Hematopoietic multipotent progenitor cell treated with erythropoietin and hydrocortisone succinate and interleukin-3 and kit ligand, for 8 days (in vitro differentiated cells): ENCODE results near the gene PLXNA1.

Experiments
- DNase-seq: peaks from one replicate; pipeline ENCODE4 v3.0.0-alpha.2; 2015

PLXNA1 gene

DNA sequence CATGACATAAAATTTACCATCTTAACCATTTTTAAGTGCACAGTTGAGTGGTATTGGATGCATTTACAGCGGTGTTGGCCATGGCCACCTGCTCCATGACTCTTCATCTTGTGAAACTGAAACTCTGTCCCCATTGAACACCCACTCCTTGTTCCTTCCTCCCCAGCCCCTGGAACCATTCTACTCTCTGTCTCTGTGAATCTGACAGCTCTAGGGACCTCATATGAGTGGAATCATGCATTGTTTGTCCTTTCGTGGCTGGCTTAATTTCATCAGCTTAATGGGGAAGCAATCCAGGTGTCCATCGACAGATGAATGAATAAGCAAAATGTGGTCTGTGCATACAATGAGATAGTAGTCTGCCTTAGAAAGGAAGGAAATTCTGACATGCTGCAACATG is 42.5 kb downstream of the PLXNA1 start:
- peak; percentile 1 for DNase-seq

DNA sequence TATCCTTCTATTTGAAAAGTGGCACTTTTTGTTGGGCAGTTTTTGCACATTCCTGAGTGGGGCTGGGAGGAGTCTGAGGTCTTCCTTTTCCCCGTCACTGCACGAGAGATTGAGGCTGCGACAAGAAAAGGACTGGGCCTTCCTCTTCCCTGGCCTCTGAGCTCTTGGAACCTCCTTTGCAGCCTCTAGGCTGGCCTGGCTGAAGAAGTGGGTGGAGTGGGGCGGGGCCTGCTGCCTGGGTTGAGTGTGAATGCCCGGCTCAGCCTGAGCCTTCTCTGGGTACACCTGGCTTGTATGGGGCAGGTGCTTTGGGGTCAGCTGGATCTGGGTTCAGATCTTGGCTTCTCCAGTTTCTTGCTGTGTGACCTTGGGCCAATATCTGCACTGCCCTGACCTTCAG is 43.1 kb downstream of the PLXNA1 start:
- no peak for DNase-seq

DNA sequence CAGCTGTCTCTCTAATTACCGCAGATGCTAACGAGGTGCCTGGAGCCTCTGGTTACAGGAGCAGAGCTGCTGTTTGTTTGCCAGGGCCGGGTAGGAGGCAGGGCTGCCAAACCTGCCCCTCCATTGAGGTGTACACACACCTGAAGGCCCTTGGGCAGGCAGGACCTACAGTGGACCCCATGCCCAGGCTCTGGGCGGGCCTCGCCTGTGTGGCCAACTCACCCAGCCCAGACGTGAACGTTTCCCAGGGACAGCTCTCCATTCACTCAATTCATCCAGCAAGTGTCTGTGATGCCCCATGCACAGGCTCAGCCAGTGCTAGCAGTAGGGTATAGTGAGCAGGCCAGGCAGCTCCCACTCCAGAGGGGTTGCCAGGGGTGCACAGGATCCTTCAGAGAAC is 43.7 kb downstream of the PLXNA1 start:
- DNase-seq = no peak

DNA sequence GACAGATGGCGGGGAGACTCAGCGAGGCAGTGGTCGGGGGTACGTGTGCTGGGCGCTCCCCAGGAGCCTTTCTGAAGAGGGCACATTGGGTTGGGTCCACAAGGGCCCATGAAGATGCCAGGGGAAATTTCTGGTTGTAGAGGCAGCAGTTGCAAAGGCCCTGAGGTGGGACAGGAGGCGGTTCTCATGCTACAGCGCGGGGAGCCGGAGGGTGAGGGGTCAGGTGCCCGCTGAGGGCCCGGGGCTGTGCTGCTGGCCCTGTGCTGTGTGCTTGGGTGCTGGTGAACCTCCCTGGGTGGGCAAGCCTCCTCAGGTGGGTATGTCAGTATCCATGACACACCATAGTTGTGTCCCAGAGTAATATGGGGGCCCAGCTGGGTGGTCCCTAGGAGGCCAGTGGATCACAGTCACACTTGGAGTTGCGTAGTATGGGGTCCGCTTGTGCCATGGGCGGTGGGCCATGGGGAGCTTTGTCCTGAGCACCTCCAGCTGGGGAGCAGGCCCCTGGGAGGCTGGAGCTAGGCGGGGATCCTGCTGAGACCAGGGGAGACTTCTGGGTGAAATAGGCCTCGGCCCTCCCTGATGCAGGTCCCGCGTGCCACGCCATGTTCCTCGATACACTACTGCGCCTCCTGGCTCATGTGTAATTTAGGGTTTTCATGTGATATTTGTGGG is 44.3 kb downstream of the PLXNA1 start:
- no peak for DNase-seq

DNA sequence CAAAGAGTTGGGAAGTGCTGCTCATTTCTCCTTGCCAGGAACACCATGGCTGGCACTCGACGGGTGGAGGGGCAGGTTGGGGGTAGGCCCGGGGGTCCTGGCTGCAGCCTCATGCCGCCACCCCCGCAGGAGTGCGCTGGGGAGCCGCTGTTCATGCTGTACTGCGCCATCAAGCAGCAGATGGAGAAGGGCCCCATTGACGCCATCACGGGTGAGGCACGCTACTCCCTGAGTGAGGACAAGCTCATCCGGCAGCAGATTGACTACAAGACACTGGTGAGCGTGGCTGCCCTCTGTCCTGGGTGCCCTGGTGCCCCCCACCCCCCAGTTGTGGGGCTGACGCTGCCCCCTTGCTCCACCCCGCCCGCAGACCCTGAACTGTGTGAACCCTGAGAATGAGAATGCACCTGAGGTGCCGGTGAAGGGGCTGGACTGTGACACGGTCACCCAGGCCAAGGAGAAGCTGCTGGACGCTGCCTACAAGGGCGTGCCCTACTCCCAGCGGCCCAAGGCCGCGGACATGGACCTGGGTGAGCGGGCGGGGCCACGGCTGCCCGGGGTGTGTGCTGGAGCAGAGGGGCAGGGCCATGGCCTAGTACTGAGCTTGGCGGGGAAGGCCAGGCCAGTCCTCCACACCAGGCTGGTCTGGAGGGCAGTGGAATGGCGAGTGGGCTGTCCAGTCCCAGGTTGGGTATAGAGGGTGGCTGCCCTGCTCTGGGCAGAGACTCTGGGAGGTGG is 45.1 kb downstream of the PLXNA1 start:
- DNase-seq = no peak

DNA sequence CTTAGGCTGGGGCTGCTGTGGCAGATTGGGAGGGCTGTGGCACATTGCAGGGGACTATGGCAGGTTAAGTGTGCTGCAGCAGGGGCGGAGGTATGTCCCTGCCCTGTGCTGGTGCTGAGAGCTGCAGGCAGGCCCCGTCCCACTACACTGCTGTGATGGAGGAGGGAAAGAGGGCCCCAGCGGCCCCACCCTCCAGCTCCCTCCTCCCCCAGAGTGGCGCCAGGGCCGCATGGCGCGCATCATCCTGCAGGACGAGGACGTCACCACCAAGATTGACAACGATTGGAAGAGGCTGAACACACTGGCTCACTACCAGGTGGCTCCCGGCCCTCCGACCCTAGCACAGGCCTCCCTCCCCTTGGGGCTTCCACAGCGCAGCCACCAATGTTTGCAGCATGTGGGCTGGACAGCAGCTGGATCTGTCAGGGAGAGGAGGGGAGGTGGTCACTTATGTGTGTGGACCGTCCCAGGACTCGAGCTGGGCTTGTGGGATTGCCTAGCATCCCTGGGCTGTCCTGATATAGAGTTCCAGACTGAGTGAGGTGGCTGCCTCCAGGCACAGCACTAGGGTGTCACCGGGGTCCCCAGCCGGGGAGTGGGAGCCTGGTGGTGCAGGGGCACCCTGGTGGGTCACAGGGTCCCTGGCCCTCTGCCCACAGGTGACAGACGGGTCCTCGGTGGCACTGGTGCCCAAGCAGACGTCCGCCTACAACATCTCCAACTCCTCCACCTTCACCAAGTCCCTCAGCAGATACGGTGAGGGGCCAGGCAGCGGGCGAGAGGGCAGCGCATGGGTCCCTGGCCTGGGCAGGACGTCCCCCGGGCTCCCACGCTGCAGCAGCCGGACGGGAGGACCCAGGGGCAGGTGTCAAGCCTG is 46.1 kb downstream of the PLXNA1 start:
- no peak for DNase-seq

DNA sequence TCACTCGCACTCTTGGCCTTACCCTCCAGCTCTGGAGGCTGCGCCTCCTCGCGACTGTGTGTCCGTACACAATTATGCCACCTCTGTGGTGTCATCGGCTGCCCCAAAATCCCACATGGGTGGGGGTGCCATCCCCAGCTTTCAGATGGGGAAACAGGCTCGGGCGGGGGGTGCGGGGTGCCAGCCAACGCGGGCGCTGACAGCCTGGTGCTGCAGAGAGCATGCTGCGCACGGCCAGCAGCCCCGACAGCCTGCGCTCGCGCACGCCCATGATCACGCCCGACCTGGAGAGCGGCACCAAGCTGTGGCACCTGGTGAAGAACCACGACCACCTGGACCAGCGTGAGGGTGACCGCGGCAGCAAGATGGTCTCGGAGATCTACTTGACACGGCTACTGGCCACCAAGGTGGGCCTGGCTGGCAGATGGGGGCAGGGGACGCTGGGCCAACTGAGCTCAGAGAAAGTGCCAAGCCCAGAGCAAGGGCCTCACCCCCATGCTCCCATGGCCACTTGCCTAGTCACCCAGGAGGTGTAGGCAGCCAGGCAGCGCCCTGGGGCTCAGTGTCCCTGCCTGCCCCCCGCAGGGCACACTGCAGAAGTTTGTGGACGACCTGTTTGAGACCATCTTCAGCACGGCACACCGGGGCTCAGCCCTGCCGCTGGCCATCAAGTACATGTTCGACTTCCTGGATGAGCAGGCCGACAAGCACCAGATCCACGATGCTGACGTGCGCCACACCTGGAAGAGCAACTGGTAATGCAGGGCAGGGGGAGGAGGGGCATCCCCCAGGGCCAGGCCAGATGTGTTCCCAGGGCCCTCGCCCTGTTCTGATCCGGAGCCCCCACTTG is 47.0 kb downstream of the PLXNA1 start:
- DNase-seq = no peak

DNA sequence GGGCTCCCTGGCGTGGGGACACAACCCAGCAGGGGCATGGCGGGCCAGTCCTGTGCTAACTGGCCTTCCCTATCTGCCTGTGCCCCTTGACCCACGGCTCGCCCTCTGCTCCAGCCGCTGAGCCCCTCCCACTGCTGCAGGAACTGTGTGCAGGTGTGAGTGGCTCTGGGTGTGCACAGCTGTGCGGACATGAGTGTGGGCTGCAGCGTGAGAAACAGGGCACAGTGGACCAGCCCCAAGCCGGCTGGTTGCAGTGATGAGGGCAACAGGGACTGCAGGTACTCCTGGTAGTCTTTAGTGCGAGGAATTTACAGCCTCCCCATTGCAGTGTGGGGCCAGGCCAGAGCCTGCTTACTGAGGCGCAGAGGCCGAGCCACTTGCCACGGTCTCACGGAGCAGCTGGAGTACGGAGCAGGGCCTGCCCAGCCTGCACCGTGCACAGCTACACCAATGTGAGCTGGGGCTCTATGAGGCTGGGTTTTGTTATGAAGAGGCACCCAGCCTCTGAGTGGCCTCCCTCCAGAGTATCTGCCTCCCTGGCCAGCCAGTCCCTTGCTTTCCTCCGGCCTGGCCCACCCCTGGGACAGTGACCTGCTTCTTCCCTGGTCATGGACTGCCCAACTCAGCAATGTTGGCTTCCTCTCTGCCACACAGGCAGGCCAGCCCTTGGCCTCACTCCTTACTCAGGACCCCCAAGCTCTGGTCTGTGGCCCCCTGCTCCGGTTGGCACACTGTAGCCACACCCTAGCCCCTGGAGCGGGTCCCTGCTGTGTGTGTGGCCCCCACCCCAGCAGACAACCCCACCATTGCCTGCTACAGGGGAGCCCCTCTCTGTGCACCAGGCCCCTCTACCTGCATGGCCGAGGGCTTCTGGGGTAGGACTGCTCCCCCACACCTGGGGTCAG is 47.8 kb downstream of the PLXNA1 start:
- DNase-seq = no peak

DNA sequence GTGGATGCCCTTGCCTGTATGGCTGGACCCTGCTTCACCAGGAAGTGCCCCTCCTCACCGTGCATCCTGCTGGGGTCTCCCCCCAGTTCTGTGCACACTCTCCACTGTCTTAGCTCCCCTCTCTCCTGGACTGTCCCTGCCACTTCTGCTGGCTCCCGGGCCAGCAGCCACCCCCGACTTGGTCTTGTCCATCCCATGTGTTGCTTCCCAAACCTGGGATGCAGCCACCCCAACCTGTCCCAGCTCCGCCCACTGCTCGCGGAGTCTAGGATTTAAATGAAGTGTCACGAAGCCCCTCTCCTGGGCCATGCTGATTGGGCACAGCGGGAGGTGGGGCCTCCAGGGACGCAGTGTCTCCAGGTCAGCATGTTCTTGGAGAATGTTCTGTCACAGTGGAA is 48.5 kb downstream of the PLXNA1 start:
- no peak for DNase-seq

DNA sequence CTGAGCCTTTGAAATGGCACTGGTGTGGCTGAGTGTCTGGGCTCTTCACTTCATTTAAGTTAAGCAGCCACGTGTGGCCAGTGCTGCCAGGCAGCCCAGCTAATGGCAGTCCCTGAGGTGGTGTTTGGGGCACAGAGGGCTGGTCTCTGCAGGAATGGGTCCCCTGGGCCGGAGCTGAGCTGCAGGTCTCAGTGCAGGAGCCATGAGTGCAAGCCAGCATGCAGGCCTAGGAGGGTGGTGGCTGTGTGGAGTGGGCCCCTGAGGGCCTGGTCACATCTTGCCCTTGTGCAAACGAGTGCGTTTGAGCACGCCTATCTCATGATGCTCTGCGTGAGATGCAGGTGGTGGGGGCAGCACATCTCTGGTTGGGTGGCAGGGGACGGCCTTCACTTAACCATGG is 48.9 kb downstream of the PLXNA1 start:
- no peak for DNase-seq

DNA sequence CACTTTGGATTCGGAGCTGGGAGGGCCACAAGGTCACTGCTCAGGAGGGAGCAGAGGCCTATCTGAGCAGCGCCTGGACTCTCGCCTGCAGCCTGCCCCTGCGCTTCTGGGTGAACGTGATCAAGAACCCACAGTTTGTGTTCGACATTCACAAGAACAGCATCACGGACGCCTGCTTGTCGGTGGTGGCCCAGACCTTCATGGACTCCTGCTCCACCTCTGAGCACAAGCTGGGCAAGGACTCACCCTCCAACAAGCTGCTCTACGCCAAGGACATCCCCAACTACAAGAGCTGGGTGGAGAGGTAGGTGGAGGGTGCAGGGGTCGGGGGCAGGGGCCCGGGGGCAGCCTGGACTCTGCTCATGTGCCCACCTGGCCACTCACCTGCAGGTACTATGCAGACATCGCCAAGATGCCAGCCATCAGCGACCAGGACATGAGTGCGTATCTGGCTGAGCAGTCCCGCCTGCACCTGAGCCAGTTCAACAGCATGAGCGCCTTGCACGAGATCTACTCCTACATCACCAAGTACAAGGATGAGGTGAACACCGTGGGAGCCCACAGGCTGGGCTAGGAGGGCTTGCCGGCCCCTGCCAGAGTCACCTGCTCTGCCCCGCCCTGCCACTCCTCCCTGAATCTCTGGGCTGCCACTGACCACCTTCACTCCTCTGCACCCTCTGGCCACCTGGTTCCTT is 49.5 kb downstream of the PLXNA1 start:
- no peak for DNase-seq
